HG03558 (cell line): ENCODE data around the gene UIMC1.
"Not testable (repeated sequence)": the region's sequence is repeated elsewhere in the genome, so short reads cannot be mapped to it uniquely, and the experiment has no call there.

Source experiments
- ATAC-seq: cut with Tn5 transposase; IDR thresholded peaks from one replicate; pipeline ENCODE4 v1.9.1; 2021; ENCODE audit warnings: moderate number of reproducible peaks; ENCODE audit not compliant: unreplicated experiment; ENCODE audit errors: extremely low read depth

The UIMC1 gene

DNA sequence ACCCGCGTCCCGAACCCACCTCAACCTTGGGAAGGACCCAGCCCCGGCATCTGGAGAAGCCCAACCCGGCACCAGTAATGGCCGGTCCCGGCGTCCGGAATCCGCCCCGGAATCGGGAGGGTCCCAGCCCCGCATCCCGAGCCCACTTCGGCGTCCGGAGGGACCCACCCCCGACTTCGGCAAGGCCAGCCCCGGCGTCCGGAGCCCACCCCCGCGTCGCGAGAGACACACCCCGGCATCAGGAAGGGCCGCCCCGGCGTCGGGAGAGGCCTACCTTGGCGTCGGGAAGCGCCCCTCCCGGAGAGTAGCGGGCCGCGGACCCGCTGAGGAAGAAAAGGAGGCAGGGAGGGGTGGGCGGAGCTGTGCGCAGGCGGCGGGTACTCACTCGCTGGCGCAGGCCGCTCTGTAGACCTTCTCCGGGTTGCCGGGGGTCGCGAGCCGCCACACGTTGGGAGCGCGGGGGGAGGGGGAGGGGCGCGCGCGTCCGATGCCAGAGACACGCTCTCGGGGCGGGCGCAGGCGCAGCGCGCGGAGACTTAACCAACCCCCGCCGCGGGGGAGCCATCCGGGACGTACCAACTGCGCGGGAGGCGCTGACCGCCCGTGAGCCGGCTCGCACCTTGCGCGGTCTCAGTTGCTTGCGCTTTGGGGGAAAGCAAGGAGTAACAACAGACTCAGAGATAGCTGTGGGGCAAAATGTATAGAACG is at the start of gene UIMC1:
TSS of gene UIMC1 (minus strand) at position 515 of the 708 bp plus-strand sequence. CDS start 24,164 bp downstream, outside the sequence.
- ATAC-seq = peak; percentile 36

DNA sequence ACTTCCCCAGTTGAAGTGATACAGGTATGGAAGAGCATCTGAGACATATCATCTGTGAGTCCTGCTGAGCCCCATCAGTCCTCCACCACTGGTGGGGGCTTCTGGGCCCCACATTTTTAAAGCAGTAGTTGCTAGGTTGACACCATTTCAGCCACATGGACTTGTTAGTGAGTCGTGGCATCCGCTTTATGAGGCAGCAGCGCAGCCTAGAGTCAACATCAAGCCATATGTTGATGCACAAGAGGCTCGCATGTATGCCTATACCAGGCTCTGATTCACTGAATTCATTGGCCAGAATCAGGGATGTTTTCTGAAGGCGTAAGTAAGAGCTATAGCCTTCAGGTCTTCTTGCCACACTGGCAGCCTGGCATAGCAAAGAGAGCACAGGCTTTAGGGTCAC is 42.7 kb upstream of the UIMC1 start:
- no peak for ATAC-seq

DNA sequence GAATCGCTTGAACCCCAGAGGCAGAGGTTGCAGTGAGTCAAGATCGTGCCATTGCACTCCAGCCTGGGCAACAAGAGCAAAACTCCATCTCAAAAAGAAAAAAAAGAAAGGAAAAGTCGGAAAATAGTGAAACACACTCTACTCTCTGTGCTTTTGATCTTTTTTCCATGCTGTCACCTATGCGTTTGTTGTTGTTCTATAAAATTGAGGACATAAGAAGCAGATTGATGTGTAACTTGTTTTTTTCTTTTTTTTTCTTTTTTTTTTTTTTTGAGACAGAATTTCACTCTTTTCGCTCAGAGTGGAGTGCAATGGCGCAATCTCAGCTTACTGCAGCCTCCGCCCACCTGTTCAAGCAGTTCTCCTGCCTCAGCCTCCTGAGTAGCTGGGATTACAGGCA is 42.0 kb upstream of the UIMC1 start:
- not testable (repeated sequence) for ATAC-seq

DNA sequence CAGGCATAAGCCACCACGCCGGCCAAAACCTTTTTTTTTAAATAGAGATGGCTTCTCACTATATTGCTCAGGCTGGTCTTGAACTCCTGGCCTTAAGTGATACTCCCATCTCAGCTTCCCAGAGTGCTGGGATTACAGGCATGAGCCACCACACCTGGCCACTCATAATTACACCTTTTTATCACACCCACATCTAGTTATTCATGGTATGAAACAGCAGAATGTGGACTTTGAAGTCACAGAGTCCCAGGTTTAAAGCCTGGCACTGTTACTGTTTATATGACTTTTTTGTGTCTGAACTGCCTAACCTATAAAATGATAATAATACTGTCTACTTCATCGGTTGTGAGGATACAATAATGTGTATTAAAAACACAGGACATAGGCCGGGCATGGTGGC is 39.1 kb upstream of the UIMC1 start:
- ATAC-seq = no peak

DNA sequence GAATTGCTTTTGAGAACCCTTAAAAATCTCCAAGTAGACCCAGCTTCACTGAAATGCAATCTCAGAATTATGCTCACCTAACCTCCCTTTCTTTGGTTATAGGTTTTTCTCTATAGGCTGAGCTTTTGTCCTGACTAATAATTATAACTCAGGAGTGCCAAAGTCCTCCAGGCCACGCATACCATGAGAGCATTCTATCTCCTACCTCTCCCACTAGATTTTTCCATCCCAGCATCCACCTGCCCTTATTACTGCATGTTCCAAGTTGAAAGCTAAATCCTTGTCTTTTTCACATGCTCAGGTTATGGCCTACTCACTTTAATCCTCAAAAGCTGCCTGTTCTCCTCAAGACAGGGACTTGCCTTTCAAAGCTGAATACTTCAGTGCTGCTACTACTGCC is 38.1 kb upstream of the UIMC1 start:
- ATAC-seq = no peak

DNA sequence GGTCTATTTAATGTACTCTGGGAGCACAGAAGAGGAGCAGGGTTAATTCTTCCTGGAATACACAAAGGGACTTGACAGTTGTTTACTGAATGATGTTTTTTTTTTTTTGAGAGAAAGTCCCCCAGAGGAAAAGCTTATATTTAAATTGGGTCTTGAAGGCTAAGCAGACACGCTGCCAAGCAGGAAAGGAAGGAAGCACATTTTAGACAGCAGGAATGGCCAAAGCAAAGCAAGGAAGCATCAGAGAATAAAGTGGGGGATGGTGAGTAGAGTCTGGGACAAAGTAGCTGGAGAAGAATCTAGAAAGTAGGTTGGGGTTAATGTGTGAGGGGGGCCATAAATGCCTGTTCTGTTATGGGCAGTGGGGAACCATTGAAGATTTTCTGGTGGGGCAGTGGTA is 37.4 kb upstream of the UIMC1 start:
- no peak for ATAC-seq

DNA sequence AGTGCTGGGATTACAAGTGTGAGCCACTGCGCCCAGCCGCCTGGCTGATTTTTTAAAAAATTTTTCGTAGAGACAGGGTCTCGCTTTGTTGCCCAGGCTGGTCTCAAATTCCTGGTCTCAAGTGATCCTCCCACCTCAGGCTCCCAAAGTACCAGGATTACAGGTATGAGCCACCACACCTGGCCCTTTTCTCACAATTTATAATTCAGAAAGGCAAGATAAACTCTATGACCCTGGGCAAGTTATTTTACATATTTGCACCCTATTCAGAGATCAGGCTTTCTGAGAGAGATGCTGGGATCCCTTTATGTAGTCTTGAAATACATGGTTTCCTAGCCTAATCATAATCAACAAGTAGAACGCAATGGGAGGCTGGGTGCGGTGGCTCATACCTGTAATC is 36.5 kb upstream of the UIMC1 start:
- ATAC-seq = no peak

DNA sequence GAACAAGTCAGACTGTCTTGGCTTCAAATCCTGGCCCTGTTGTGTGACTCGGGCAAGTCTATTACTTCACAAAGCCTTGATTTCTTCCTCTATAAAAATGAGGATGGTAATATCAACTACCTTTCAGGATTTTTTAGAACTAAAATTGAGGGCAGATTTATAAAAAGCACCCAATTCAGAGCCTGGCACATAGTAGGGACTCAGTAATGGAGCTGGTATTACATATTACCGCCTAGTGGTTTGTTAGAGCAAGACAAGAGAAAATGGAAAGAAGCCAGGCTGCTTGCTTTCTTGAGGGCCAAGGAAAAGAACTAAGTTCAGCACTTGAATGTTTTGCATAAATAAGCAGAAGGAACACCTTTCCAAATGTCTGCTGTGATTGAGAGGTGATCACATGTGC is 35.4 kb upstream of the UIMC1 start:
- ATAC-seq = no peak

DNA sequence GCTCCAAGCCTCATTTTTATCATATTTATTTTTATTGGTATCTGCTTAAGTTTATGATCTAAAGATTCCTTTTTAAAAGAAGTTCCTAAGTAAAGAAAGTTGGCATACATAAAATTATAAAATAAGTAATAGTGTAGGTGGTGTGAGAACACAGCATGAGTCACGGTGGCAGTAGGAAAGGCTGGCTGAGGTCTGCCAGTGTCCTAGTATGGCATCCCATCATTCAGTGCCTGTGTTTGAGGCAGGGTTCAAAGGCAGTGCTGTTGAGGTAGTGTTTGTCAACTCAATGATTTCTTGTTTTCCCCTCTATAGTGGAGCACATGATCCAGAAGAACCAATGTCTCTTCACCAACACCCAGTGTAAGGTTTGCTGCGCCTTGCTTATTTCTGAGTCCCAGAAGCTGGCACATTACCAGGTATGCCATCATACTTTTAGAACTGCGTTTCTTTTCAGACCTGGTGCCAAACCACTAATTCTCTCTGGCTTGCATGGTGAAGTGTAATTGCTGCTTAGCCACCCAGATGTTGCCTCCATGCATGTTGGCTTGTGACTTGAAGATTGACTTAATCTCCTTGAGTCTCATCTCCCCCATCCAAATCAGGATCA is 34.3 kb upstream of the UIMC1 start:
- ATAC-seq = no peak

DNA sequence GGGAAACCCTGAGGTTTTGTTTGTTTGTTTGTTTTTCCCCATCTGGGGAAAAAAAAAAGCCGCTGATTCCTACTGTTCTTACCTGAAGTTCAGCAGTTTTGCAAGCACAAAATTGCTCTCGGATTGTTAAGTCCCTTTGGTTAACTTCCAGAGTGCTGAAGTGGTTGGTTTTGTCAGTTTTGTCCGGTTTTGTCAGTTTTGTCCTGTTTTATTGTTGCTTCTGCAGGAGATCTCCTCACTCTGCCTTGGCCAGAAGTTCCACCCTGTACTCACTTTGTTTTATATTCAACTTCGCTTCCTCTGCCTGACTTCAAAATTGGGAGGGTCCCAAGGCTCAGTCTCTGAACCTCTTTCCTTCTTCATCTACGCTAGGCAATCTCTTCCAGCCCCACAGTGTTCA is 30.3 kb upstream of the UIMC1 start:
- no peak for ATAC-seq

DNA sequence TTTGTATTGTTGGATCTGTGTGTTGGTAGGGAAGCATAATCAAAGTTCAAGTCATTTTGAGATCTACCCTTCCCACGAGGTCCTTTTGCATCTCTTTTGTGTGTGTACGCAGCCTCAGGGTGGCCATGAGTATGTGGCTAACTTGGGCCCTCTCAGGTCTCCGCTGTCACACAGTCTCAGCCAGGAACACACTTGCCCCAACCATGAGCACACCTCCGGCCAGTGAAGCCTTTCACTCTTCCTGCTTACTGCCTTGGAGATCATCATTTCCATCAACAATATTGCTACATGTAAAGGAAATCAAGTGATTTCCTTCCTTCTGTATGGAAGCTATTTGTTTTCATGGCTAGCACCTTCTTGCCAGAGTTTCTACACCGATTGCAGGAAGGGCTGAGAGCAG is 29.9 kb upstream of the UIMC1 start:
- ATAC-seq = no peak

DNA sequence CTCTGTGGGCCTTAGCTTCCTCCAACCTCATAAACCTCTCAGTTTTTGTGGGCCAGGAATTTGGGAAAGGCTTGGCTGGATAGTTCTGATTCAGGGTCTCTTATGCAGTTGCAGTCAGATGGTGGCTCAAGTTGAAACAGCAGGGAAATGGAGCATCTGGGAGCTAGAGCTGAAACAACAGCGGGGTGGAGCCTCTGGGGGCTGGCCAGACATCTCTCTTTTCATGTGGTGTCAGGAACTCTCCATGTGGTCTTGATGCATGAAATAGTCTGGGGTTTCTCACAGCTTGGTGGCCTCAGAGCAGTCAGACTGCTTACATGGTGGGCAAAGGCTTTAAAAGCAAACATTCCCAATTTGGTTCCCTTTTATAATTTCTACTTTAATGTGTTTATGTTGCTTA is 29.4 kb upstream of the UIMC1 start:
- ATAC-seq = no peak

DNA sequence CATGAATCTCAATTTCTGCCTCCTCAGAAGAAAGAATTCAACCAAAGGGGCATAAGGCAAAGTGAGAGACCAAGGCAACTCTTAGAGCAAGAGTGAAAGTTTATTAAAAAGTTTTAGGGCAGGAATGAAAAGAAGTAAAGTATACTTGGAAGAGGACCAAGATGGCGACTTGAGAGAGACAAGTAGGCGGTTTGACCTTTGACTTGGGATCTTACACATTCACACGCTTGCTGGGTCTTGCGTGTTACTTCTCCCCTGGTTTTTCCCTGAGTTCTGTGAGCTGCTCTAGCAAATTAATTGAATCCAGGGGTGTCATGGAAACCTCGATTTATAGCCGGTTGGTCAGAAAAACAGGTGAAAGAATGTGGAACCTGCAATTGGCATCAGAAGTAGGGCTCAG is 22.9 kb upstream of the UIMC1 start:
- no peak for ATAC-seq

DNA sequence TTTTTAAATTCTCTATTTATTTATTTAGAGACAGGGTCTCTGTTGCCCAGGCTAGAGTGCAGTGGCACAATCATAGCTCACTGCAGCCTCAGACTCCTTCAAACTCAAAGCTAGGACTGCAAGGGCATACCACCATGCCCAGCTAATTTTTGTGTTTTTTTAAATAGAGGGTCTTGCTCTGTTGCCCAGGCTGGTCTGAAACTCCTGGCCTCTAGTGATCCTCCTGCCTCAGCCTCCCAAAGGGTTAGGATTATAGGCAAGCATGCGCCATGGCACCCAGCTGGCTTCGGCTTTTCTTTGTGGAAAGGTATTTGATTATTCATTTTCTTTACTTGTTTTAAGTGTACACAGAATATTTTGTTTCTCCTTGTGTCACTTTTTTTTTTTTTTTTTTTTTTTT is 21.1 kb upstream of the UIMC1 start:
- ATAC-seq = no peak

DNA sequence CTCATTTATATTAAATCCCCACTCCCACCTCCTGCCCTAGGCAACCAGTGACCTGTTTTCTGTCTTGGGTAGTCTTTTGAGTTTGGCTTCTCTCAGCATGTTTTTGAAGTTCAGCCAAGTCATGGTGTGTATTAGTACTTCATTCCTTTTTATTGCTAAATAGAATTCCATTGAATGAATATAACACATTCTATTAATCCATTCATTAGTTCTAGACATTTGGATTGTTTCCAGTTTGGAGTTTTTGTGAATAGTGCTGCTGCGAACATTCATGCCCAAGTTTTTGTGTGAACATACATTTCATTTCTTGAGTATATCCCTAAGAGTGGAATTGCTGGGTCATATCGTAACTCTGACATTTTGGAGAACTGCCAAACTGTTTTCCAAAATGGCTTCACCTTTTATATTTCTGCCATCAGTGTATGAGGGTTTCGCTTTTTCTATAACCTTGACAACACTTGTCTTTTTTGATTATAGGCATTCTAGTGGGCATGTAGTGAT is 18.6 kb upstream of the UIMC1 start:
- ATAC-seq = no peak

DNA sequence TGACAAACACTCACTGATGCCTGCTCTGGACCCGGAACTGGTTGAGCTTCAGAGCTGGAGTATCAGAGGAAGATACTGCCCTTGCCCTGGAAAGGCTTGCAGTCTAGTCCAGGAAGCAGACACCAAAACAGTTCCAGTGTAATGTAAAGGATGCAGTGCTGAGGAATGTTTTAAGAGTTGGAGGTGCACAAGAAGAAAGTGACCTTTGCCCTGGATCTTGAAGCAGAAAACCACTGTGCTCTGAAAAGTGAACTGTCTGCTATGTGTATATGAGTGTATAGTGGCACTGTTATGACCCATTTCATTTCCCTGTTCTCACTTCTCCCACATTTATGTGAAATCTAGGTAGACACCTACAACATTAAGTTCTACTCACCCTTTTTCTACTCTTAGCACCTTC is 18.0 kb upstream of the UIMC1 start:
- no peak for ATAC-seq

DNA sequence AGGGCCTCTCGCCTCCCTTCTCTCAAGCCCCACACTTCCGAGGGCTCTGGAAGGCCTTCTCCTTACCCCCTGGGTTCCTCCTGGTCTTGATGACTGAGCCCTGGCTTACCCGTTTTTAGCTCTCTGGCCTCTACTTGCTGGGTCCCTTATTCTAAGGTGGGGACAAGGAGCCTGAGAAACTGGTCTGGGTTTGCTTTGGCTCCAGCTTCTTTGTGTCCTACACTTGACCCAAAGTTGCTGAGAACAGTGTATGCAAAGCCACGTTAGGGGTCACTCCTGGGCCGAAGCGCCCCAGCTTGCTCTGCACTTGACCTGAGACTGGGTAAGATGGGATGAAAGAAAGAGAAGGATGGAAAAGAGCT is 16.7 kb upstream of the UIMC1 start:
- ATAC-seq = no peak

DNA sequence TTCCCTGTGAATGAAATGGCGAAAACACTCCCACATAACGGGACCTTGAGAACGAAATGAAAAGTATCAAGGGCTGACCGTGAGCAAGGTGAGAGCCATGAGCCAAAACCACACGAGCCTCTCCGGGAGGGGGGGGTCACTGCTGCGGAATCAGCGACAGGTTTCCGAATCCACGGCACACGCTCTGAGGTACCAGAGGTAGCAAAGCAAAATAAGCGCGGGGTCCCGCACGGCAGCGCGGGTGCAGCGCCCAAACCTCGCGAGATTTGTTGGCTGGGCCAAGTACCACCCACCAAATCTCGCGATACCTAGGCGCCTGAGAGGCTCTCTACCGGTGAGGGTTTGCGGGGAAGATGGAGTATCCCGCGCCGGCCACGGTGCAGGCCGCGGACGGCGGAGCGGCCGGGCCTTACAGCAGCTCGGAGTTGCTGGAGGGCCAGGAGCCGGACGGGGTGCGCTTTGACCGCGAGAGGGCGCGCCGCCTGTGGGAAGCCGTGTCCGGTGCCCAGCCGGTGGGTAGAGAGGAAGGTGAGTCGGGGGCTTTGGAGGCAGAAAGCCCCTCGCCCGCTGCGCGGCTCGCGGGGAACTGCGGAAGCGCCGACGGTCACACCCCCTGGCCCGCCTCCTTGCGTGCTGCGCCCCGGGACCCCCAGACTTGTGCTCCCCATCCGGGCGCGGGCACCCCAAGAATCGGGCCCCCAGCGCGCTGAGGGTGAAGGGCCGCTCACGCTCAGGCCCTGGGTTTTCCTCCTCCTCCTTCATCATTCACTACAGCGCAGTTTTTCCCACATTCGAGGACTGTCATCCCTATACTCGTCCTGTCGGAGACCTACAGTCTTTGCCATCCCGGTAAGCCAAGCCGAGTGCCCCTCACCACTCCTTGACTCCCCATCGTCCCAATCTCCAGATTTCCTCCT is 16.1 kb upstream of the UIMC1 start, which contains the start of gene ZNF346:
TSS of gene ZNF346 (plus strand) at position 311 of the 917 bp plus-strand sequence. CDS start at position 354, 43 bp downstream.
- peak; percentile 60 for ATAC-seq

DNA sequence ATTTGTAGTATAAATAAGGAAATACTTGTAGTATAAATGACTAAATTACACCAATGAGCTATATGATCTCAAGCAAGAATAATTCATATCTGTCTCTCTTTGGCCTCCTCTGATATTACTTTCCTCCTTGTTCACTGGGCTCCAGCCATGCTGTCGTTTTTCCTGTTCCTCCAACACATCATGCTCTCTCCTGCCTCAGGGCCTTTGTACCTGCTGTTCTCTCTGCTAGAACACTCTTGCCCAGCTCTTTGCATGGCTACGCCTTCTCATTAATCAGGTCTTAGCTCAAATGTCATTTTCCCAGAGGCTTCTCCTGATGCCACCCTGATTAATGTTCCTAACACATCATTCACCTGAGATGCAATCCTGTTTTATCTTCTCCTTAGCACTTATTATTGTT is 13.5 kb upstream of the UIMC1 start:
- ATAC-seq = no peak

DNA sequence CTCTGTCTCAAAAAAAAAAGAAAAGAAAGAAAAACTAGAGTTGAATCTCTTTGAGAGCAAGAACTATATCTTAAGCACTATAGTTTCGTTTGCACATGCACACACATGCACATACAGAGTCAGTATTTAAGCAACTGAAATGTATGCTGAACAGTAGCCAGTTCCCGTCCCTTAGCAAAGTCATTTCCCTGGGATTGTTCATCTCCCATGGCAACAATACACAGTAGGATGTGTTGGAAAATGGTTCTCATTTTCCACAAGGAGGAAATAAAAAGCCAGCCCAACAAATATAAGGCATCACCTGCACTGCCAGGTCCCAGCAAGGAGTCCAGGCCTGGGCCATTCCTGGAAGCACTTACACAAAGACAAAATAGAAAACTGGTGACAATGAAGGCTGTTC is 11.8 kb upstream of the UIMC1 start:
- ATAC-seq = no peak

DNA sequence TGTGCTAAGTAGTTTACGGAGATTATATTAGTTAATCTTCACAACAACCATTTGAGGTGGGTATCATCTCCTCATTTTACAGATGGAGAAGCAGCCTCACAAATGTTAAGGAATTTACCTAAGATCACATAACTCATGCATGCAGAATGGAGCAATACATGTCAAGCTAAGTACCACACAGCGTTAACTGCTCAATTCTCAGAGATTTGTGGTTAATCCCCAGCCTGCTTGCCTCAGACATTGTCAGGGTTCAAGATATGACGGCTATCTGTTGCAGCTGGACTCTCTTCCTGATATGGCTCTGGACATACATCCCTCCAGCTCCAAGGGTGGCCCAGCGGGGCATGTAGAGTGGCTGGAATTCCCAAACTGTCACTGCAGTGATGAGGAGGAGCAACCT is 8.6 kb upstream of the UIMC1 start:
- no peak for ATAC-seq
